SK-N-SH treated with all-trans-retinoic acid at 6 μM for 48 hours (cell line): Measurements from ENCODE around the gene TEX14.

Experiments
- ATAC-seq: fragments of 200-7000 bp; cut with Tn5 transposase; 3 replicates; pipeline ENCODE4 v1.9.1; 2020; ENCODE audit warnings: mild to moderate bottlenecking, moderate library complexity
- ARNTL ChIP-seq: fragments of 450-650 bp; formaldehyde crosslinking; IDR thresholded peaks from 2 replicates; pipeline ENCODE4 v1.5.0; 2020; ENCODE audit warnings: low read depth, mild to moderate bottlenecking, moderate library complexity, borderline replicate concordance
- BACH2 ChIP-seq: fragments of 250-450 bp; sonication (Bioruptor Pico); IDR thresholded peaks from 2 replicates; pipeline ENCODE4 v1.9.0; 2021; ENCODE audit warnings: mild to moderate bottlenecking, borderline replicate concordance
- CSDC2 ChIP-seq: fragments of 250-450 bp; sonication (Bioruptor Pico); IDR thresholded peaks from 2 replicates; pipeline ENCODE4 v1.5.0; 2020; ENCODE audit warnings: mild to moderate bottlenecking, moderate library complexity
- ESRRG ChIP-seq: fragments of 250-450 bp; sonication (Bioruptor Pico); IDR thresholded peaks from 2 replicates; pipeline ENCODE4 v1.6.1; 2021; ENCODE audit warnings: mild to moderate bottlenecking
- GLIS3 ChIP-seq: fragments of 250-450 bp; sonication (Bioruptor Pico); IDR thresholded peaks from 2 replicates; pipeline ENCODE4 v1.5.0; 2020; ENCODE audit warnings: mild to moderate bottlenecking, moderate library complexity
- ISL1 ChIP-seq: fragments of 250-450 bp; sonication (Bioruptor Pico); IDR thresholded peaks from 2 replicates; pipeline ENCODE4 v2.1.2; 2022; ENCODE audit warnings: mild to moderate bottlenecking, moderate library complexity
- OSR1 ChIP-seq: fragments of 250-450 bp; sonication (Bioruptor Pico); IDR thresholded peaks from 2 replicates; pipeline ENCODE4 v1.8.0; 2022; ENCODE audit warnings: moderate library complexity, mild to moderate bottlenecking, inconsistent platforms
- PPARA ChIP-seq: fragments of 250-450 bp; sonication (Bioruptor Pico); IDR thresholded peaks from 2 replicates; pipeline ENCODE4 v1.5.0; 2020; ENCODE audit warnings: mild to moderate bottlenecking, borderline replicate concordance
- RARB ChIP-seq: fragments of 250-450 bp; sonication (Bioruptor Pico); IDR thresholded peaks from 2 replicates; pipeline ENCODE4 v1.8.0; 2021; ENCODE audit warnings: mild to moderate bottlenecking, moderate library complexity
- SNAI2 ChIP-seq: fragments of 250-450 bp; sonication (Bioruptor Pico); IDR thresholded peaks from 2 replicates; pipeline ENCODE4 v1.5.0; 2020; ENCODE audit warnings: mild to moderate bottlenecking, moderate library complexity
- TCF4 ChIP-seq: fragments of 250-450 bp; sonication (Bioruptor Pico); IDR thresholded peaks from 2 replicates; pipeline ENCODE4 v1.8.0; 2021; ENCODE audit warnings: mild to moderate bottlenecking, moderate library complexity, borderline replicate concordance
- TOX ChIP-seq: fragments of 250-450 bp; sonication (Bioruptor Pico); IDR thresholded peaks from 2 replicates; pipeline ENCODE4 v1.8.0; 2021; ENCODE audit warnings: mild to moderate bottlenecking, moderate library complexity, borderline replicate concordance
- ZC3H10 ChIP-seq: fragments of 250-450 bp; sonication (Bioruptor Pico); IDR thresholded peaks from 2 replicates; pipeline ENCODE4 v1.5.1; 2021; ENCODE audit warnings: mild to moderate bottlenecking, moderate library complexity
- ZFP3 ChIP-seq: fragments of 250-450 bp; sonication (Bioruptor Pico); IDR thresholded peaks from 2 replicates; pipeline ENCODE4 v1.5.0; 2020; ENCODE audit warnings: mild to moderate bottlenecking, moderate library complexity
- ZFP30 ChIP-seq: fragments of 450-650 bp; formaldehyde crosslinking; IDR thresholded peaks from 2 replicates; pipeline ENCODE4 v1.5.0; 2022; ENCODE audit warnings: mild to moderate bottlenecking, moderate library complexity
- ZNF565 ChIP-seq: fragments of 450-650 bp; formaldehyde crosslinking; conservative IDR thresholded peaks from 2 replicates; pipeline ENCODE4 v1.5.0; 2020; ENCODE audit warnings: low read depth, mild to moderate bottlenecking, moderate library complexity
- ZNF70 ChIP-seq: fragments of 450-650 bp; formaldehyde crosslinking; IDR thresholded peaks from 2 replicates; pipeline ENCODE4 v1.5.0; 2020; ENCODE audit warnings: mild to moderate bottlenecking, moderate library complexity
- ZNF8 ChIP-seq: fragments of 450-650 bp; formaldehyde crosslinking; IDR thresholded peaks from 2 replicates; pipeline ENCODE4 v1.5.0; 2020; ENCODE audit warnings: mild to moderate bottlenecking, moderate library complexity
- TF ChIP-seq, protein P1 (sequence below): fragments of 250-450 bp; sonication (Bioruptor Pico); IDR thresholded peaks from 2 replicates; pipeline ENCODE4 v1.8.0; 2021; ENCODE audit warnings: low read depth, mild to moderate bottlenecking, moderate library complexity, borderline replicate concordance
- TF ChIP-seq, protein P2 (sequence below): fragments of 250-450 bp; sonication (Bioruptor Pico); IDR thresholded peaks from 2 replicates; pipeline ENCODE4 v1.5.1; 2020; ENCODE audit warnings: low read depth, mild to moderate bottlenecking, moderate library complexity
- TF ChIP-seq, protein P3 (sequence below): fragments of 250-450 bp; sonication (Bioruptor Pico); IDR thresholded peaks from 2 replicates; pipeline ENCODE4 v1.8.0; 2020; ENCODE audit warnings: mild to moderate bottlenecking, moderate library complexity, borderline replicate concordance
- TF ChIP-seq, protein P4 (sequence below): fragments of 250-450 bp; sonication (Bioruptor Pico); IDR thresholded peaks from 2 replicates; pipeline ENCODE4 v1.5.1; 2021; ENCODE audit warnings: mild to moderate bottlenecking, moderate library complexity

TEX14 gene

DNA sequence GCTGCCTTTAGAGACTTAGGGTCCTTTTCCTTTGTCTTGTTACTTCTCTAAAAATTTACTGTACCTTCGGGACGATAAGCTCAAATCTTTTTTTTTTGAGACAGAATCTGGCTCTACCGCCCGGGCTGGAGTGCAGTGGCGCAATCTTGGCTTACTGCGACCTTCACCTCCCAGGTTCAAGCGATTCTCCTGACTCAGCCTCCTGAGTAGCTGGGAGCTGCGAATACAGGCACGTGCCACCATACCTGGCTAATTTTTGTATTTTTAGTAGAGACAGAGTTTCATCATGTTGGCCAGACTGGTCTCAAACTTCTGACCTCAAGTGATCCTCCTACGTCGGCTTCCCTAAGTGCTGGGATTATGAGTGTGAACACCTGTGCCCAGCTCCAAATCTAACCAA is 7.9 kb upstream of the TEX14 start:
- ATAC-seq = no peak
- no peak for TF ChIP-seq ARNTL (CRISPR knock-in tag)
- no peak for TF ChIP-seq ESRRG (CRISPR knock-in tag)
- no peak for TF ChIP-seq ZNF70 (CRISPR knock-in tag)
- no peak for TF ChIP-seq ISL1
- TF ChIP-seq SNAI2 (CRISPR knock-in tag) = no peak
- TF ChIP-seq ZC3H10 (CRISPR knock-in tag) = no peak
- TF ChIP-seq CSDC2 (CRISPR knock-in tag) = no peak
- no peak for TF ChIP-seq RARB
- TF ChIP-seq GLIS3 (CRISPR knock-in tag) = no peak
- TF ChIP-seq, protein P1, sequence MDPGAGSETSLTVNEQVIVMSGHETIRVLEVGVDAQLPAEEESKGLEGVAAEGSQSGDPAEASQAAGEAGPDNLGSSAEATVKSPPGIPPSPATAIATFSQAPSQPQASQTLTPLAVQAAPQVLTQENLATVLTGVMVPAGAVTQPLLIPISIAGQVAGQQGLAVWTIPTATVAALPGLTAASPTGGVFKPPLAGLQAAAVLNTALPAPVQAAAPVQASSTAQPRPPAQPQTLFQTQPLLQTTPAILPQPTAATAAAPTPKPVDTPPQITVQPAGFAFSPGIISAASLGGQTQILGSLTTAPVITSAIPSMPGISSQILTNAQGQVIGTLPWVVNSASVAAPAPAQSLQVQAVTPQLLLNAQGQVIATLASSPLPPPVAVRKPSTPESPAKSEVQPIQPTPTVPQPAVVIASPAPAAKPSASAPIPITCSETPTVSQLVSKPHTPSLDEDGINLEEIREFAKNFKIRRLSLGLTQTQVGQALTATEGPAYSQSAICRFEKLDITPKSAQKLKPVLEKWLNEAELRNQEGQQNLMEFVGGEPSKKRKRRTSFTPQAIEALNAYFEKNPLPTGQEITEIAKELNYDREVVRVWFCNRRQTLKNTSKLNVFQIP (CRISPR knock-in tag) = no peak
- no peak for TF ChIP-seq PPARA (CRISPR knock-in tag)
- TF ChIP-seq ZNF565 (CRISPR knock-in tag) = no peak
- TF ChIP-seq BACH2 = no peak
- TF ChIP-seq, all 23 proteins: peak for 0

DNA sequence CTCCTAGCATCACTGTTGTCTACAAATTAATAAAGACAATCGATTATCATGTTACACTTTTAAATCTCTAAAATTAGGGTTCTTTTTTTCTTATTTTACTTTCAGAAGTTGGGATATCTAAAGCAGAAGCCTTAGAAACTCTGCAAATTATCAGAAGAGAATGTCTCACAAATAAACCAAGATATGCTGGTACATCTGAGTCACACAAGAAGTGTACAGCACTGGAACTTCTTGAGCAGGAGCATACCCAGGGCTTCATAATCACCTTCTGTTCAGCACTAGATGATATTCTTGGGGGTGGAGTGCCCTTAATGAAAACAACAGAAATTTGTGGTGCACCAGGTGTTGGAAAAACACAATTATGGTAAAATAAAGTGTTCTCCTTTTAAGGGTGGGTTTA is 3.0 kb upstream of the TEX14 start:
- TF ChIP-seq, protein P2, sequence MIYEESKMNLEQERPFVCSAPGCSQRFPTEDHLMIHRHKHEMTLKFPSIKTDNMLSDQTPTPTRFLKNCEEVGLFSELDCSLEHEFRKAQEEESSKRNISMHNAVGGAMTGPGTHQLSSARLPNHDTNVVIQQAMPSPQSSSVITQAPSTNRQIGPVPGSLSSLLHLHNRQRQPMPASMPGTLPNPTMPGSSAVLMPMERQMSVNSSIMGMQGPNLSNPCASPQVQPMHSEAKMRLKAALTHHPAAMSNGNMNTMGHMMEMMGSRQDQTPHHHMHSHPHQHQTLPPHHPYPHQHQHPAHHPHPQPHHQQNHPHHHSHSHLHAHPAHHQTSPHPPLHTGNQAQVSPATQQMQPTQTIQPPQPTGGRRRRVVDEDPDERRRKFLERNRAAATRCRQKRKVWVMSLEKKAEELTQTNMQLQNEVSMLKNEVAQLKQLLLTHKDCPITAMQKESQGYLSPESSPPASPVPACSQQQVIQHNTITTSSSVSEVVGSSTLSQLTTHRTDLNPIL (CRISPR knock-in tag) = no peak
- no peak for TF ChIP-seq ZNF70 (CRISPR knock-in tag)
- TF ChIP-seq, protein P3, sequence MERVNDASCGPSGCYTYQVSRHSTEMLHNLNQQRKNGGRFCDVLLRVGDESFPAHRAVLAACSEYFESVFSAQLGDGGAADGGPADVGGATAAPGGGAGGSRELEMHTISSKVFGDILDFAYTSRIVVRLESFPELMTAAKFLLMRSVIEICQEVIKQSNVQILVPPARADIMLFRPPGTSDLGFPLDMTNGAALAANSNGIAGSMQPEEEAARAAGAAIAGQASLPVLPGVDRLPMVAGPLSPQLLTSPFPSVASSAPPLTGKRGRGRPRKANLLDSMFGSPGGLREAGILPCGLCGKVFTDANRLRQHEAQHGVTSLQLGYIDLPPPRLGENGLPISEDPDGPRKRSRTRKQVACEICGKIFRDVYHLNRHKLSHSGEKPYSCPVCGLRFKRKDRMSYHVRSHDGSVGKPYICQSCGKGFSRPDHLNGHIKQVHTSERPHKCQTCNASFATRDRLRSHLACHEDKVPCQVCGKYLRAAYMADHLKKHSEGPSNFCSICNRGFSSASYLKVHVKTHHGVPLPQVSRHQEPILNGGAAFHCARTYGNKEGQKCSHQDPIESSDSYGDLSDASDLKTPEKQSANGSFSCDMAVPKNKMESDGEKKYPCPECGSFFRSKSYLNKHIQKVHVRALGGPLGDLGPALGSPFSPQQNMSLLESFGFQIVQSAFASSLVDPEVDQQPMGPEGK (CRISPR knock-in tag) = no peak
- no peak for TF ChIP-seq ZFP30
- TF ChIP-seq ZNF8 (CRISPR knock-in tag) = no peak
- TF ChIP-seq ZC3H10 (CRISPR knock-in tag) = no peak
- TF ChIP-seq, protein P1 (CRISPR knock-in tag) = no peak
- no peak for TF ChIP-seq BACH2
- ATAC-seq = no peak

DNA sequence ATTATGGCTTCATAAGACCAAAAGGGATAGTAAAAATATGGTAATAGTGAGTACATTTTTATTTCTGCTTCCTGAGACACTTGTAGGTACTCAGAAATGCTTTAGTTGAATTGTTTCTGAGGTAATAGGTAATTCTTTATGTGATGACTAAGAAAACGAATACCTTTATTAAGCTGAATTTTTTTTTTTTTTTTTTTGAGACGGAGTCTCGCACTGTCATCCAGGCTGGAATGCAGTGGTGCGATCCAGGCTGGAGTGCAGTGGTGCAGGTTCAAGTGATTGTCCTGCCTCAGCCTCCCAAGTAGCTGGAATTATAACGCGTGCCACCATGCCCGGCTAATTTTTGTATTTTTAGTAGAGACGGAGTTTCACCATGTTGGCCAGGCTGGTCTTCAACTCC is 2.5 kb upstream of the TEX14 start:
- ATAC-seq = no peak
- no peak for TF ChIP-seq ZC3H10 (CRISPR knock-in tag)
- no peak for TF ChIP-seq TCF4 (CRISPR knock-in tag)
- TF ChIP-seq, protein P4, sequence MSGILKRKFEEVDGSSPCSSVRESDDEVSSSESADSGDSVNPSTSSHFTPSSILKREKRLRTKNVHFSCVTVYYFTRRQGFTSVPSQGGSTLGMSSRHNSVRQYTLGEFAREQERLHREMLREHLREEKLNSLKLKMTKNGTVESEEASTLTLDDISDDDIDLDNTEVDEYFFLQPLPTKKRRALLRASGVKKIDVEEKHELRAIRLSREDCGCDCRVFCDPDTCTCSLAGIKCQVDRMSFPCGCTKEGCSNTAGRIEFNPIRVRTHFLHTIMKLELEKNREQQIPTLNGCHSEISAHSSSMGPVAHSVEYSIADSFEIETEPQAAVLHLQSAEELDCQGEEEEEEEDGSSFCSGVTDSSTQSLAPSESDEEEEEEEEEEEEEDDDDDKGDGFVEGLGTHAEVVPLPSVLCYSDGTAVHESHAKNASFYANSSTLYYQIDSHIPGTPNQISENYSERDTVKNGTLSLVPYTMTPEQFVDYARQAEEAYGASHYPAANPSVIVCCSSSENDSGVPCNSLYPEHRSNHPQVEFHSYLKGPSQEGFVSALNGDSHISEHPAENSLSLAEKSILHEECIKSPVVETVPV = no peak
- no peak for TF ChIP-seq BACH2
- TF ChIP-seq, all 23 proteins: peak for 0

DNA sequence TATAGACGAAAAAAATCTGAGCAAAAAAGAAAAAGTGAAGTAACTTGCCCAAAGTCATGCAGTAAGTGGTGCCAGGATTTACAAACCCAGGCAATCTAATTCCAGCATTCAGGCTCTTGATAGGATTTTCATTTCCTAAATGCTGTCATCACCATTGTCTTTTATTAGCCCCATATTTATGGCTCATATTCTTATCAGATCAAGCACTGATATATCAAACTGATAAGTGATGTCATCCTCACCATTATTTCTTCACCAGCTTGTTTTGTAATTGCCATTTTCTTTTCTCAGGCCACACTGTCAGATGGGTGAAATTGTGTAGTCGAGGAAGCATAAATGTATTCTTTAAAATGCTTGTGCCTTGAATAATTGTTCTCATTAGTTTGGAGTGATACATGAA is 1.9 kb upstream of the TEX14 start:
- TF ChIP-seq ZNF70 (CRISPR knock-in tag) = no peak
- no peak for TF ChIP-seq OSR1 (CRISPR knock-in tag)
- TF ChIP-seq ZFP3 (CRISPR knock-in tag) = no peak
- TF ChIP-seq ZNF8 (CRISPR knock-in tag) = no peak
- no peak for TF ChIP-seq ZC3H10 (CRISPR knock-in tag)
- TF ChIP-seq TOX (CRISPR knock-in tag) = no peak
- TF ChIP-seq BACH2 = no peak
- no peak for TF ChIP-seq ZNF565 (CRISPR knock-in tag)
- no peak for ATAC-seq
